Coronary artery (tissue), 2 donors: ENCODE data around the gene SKAP1.

Experiments used
- DNase-seq: peaks from one replicate; pipeline ENCODE4 v3.0.0-alpha.2; 2017; ENCODE audit warnings: low spot score
- H3K27ac ChIP-seq, 2 donors: fragments of 200-600 bp; sonication (generic); one replicate each; pipeline ENCODE4 v1.5.1; 2016 to 2019
- H3K4me3 ChIP-seq: fragments of 200-600 bp; sonication (generic); 2 replicates; pipeline ENCODE4 v1.5.1; 2016; ENCODE audit warnings: mild to moderate bottlenecking, moderate library complexity
- CTCF ChIP-seq: fragments of 200-600 bp; sonication (generic); IDR thresholded peaks from one replicate; pipeline ENCODE4 v1.5.1; 2019; ENCODE audit warnings: antibody characterized with exemption

SKAP1 gene

GRCh38 chr17:48336986-48337385 lies 93.0 kb downstream of the SKAP1 start:
- no peak for DNase-seq
- TF ChIP-seq CTCF = no peak
- Histone ChIP-seq H3K27ac (no peak overlapping the region), H3K4me3 (no peak overlapping the region)

GRCh38 chr17:48335858-48336500 lies 94.0 kb downstream of the SKAP1 start:
- no peak overlapping the region for H3K27ac ChIP-seq
- DNase-seq = no peak
- H3K4me3 ChIP-seq = no peak overlapping the region
- peak; percentile 70 for TF ChIP-seq CTCF

GRCh38 chr17:48335146-48335784 lies 94.7 kb downstream of the SKAP1 start:
- Histone ChIP-seq H3K4me3 (no peak overlapping the region), H3K27ac (no peak overlapping the region)
- DNase-seq = no peak
- TF ChIP-seq CTCF = no peak

- Histone ChIP-seq H3K27ac (no peak overlapping the region), H3K4me3 (no peak overlapping the region)
- no peak for TF ChIP-seq CTCF
- DNase-seq = no peak
These were observed 96.9 kb downstream of the SKAP1 start for GRCh38 chr17:48333034-48333530.

- DNase-seq = no peak
- no peak for TF ChIP-seq CTCF
- Histone ChIP-seq H3K27ac (no peak overlapping the region), H3K4me3 (no peak overlapping the region)
These were observed 99.1 kb downstream of the SKAP1 start for GRCh38 chr17:48330887-48331286.

GRCh38 chr17:48330421-48330820 lies 99.6 kb downstream of the SKAP1 start:
- DNase-seq = no peak
- no peak for TF ChIP-seq CTCF
- H3K4me3 ChIP-seq = no peak overlapping the region

GRCh38 chr17:48328457-48328856 lies 101.6 kb downstream of the SKAP1 start:
- TF ChIP-seq CTCF = no peak
- no peak for DNase-seq
- no peak overlapping the region for H3K4me3 ChIP-seq
- no peak overlapping the region for H3K27ac ChIP-seq

More at GRCh38 chr17:48330421-48330820, 99.6 kb downstream of the SKAP1 start:
- H3K27ac ChIP-seq = no peak overlapping the region
